Kidney tubule cell (primary cell): ENCODE results near the gene HSPB3.
"Not testable (repeated sequence)": the region's sequence is repeated elsewhere in the genome, so short reads cannot be mapped to it uniquely, and the experiment has no call there.

ENCODE experiments used
- DNase-seq: peaks from one replicate; pipeline ENCODE4 v3.0.0-alpha.2; 2018; ENCODE audit warnings: low spot score

Gene HSPB3, protein sequence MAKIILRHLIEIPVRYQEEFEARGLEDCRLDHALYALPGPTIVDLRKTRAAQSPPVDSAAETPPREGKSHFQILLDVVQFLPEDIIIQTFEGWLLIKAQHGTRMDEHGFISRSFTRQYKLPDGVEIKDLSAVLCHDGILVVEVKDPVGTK

DNA sequence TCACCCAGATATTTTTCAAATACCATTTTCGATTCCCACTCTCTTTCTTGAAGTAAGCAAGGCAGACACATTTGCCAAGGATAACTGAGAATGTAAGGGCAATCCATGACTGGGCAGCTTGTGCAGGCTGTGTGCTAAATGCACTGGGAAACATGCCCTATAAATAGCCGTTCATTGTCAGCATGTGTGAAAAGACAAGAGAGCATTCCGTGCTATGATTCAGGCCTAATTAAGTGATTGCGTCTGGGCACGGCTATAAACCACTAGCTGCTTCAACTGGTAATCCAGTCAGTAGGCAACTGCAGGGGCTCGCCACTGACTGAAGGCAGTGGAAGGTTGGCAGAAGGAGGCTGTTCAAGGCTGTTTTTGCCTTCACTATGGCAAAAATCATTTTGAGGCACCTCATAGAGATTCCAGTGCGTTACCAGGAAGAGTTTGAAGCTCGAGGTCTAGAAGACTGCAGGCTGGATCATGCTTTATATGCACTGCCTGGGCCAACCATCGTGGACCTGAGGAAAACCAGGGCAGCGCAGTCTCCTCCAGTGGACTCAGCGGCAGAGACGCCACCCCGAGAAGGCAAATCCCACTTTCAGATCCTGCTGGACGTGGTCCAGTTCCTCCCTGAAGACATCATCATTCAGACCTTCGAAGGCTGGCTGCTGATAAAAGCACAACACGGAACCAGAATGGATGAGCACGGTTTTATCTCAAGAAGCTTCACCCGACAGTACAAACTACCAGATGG, at the start of gene HSPB3:
HSPB3 (plus strand) TSS at position 287 of the 745 bp plus-strand sequence; CDS start at position 378, 91 bp downstream.
- peak; percentile 9 for DNase-seq

DNA sequence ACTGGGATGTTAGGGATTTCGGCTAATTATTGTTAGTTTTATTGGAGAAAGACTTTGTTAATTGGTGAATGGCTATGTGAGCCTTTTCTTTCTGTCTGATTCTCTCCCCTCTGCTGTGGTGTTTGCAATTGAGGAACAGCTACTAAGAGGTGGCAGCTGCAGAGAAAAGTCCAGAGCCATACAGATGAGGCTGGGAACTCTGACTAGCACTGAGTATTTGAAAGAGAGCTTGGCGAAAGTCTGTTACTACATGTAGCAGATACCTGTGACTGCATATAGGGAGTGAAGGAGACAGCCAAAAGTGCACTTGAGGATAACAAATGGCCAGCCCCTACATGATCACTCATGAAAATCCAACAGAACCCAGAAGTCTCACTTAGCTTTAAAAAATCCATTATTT, 44.3 kb upstream of the HSPB3 start:
- no peak for DNase-seq

DNA sequence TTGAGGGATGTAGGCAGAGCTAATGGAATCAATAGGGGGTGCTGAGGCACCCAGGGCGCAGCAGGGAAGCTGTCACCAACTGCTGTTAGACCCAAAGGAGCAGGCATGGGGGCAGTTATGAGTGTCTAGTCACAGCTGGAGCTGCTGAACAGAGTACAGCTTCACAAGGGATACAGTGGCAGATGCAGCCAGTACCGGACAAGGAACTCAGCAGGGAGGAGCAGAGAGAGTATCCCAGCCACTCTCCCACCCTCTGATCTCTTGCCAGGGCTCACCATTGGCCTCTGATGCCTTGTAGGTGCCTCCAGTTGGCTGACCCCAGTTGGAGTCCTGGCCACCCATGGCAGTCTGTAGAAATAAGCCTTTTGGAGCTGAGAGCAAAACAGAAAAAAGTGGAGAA, 42.6 kb upstream of the HSPB3 start:
- DNase-seq: no peak

DNA sequence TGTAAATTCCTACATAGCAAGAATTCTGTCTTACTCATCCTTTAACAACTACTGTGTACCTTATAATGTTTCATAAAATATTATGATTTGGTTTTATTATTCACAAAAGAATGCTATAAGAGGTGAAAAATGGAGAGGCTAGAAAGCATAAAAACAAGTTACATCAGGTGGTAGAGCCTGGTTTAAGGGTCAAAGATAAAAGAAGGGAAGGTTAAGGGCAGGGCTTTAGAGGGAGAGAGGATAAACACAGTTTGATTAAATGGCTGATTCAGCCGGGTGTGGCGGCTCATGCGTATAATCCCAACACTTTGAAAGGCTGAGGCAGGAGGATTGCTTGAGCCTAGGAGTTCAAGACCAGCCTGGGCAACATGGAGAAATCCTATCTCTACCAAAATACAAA, 40.4 kb upstream of the HSPB3 start:
- DNase-seq: no peak

DNA sequence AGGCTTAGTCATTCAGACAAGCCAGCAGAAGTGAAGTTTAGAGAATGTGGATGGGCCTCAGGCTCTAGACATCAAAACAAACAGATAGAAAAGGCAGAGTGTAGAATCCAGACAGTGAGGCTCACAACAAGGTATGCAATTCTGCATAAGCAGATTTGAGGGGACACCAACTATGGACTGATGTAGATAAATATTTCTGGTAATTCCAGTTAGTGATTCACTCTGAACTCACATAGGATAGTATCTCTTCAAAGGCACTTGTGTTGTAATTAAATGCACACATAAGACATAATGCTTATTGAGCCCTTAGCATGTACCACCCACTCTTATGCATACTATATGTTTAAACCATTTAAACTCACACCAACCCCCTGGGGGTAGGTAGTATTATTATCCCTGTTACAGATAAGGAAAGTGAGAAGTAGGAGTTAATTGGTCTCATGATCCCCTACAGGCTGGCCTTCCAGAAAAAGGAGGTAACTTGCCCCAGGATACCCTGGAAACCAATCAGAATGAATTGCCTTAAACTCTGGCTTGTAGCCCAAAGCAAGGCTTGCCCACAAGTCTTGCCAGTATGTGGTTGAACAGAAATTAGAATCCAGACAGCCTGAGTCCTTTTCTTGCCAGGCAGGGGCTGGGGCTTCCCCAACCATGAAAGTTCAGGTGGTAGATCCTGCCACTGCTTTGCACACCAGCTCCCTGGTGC, 39.5 kb upstream of the HSPB3 start:
- DNase-seq: peak; percentile 28

DNA sequence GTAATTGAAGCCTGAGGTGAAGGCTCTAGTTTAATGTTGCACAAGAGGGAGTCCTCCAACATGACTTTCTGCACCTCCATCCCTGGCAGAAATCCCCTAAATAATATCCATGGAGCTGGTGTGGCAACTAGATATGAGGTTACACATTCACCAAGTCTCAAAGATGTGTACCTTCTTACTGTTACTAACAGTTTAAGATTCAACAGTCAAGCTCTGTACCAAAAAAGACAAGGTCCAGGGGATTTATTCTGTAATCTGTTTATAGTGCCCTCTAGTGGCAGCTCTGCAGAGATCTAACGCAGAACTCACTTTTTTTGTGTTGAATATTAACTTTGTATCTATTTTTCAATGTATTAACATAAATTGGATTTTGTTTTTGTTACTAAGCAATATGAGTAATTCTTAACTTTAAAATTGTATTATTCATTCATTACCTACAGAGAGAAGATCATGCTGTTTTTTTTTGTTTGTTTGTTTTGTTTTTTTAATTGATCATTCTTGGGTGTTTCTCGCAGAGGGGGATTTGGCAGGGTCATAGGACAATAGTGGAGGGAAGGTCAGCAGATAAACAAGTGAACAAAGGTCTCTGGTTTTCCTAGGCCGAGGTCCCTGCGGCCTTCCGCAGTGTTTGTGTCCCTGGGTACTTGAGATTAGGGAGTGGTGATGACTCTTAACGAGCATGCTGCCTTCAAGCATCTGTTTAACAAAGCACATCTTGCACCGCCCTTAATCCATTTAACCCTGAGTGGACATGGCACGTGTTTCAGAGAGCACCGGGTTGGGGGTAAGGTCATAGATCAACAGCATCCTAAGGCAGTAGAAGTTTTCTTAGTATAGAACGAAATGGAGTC, 35.7 kb upstream of the HSPB3 start:
- peak; percentile 58 for DNase-seq

DNA sequence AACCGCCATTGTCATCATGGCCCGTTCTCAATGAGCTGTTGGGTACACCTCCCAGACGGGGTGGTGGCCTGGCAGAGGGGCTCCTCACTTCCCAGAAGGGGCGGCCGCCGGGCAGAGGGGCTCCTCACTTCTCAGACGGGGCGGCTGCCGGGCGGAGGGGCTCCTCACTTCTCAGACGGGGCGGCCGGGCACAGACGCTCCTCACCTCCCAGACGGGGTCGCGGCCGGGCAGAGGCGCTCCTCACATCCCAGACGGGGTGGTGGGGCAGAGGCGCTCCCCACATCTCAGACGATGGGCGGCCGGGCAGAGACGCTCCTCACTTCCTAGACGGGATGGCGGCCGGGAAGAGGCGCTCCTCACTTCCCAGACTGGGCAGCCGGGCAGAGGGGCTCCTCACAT, 35.0 kb upstream of the HSPB3 start:
- DNase-seq: not testable (repeated sequence)

DNA sequence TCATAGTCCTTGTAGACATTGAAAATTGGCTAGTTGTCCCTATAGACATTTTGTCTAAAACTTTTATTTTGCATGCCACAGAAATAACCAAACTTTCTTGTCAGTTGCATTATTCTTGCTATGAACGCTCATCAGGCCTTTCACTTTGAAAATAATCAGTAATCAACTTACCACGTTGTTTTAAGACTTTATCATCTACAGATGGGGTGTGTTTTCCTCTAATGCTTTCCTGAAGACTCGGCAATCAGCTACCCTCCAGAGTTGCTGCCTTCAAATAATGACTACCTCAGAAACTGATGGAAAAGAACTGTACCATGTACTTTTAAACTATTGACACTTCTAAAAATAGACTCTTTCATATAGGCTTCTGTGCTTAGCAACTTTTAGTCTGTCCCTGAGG, 33.5 kb upstream of the HSPB3 start:
- no peak for DNase-seq

DNA sequence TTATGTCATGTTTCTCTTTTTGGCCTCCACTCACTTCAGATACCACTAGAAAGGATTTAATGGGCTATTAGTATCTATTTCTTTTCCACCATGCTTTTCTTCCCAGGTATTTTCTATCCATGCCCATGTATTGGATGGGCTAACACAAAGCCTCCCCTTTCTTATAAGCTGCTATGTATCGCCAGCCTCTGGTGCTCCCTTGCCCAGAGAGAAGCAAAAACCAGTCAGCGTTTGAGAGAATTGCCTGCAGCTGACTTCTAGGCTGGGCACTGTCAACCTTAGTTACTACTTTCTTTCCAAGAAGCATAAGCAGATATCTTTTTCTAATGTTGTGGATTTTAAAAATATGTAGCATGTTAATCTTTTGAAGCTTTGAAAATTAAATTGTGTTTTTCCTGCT, 30.2 kb upstream of the HSPB3 start:
- DNase-seq: no peak

DNA sequence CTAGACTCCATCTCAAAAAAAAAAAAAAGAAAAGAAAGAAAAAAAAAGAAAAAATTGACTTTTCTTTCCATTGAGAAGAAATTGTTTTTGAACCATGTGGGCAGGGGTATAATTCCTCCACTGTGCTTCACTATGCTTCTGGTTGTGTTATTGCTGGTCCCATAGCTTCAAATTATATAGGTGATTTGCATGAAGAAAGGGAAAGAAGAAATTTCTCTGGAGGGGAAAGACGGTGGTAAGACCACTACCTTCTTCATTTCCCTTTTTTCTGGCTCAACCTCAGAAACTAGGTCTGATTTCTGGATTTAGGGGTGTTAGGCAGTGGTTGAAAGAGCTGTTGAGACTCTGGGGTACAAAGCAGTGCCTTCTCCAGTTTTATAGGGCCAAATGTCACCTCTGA, 29.3 kb upstream of the HSPB3 start:
- no peak for DNase-seq

DNA sequence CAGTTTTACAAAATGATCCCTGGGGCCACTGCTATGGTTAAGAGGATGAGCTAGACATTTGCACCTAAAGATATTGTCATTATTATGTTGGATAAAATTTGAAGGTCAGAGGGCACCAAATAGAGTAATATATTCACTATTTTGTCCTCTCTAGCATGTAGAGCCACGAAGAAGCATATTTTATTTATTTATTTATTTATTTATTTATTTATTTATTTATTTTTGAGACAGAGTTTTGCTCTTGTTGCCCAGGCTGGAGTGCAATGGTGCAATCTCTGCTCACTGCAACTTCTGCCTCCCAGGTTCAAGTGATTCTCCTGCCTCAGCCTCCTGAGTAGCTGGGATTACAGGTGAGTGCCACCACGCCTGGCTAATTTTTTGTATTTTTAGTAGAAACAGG, 20.8 kb upstream of the HSPB3 start:
- DNase-seq: not testable (repeated sequence)

DNA sequence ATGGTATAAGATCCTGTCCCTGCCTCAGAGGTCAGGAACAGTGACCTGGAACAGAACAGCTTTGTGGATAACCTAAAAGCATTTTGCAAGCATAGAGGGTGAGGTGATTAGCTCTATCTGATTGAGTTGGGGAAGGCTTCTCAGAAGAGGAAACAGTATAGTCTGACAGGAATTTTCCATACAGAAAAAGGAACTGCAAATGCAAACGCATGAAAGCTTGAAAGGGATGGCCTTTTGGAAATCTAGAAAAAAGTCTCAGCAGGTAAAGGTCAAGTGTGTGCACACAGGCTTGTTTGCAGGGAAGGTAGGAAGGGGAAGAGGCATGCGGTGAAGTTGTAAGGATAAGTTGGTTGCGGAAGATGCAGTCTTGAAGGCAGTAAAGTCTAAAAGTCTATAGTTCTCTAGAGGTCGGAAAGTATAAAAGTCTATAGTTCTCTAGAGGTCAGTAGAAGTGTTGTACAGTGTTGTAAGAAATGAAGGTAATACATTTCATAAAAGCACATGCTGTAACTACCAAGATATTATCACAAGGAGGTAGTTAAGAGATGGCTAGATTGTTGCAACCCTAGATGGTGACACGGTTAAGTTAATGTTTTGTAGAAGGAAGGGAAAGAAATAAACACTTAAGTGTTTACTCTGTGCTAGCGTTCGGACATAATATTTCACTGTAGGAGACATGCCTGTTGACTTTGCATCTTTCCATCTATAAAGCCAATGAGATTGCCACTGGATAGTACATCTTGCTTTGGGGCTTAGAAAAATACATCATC, 16.7 kb upstream of the HSPB3 start:
- DNase-seq: no peak

DNA sequence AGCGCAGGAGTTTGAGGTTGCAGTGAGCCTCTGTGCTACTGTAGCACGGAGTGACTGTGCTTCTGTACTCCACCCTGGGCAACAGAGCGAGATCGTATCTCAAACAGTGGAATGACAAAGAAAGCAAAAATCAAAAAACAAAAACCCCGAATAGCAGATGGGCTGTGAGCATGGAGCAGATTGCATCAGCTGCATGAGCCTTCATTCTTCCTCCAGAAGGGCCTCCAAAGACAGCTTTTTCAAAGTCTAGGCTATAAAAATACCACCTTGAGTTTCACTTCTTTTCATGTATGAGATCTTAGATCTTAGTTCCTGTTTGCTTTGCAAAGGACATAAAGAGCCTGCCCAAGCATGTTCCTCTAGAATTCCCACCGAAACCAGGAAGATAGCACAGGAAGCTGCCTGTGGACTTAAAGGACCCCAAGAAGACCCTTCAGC, 15.0 kb upstream of the HSPB3 start:
- no peak for DNase-seq

DNA sequence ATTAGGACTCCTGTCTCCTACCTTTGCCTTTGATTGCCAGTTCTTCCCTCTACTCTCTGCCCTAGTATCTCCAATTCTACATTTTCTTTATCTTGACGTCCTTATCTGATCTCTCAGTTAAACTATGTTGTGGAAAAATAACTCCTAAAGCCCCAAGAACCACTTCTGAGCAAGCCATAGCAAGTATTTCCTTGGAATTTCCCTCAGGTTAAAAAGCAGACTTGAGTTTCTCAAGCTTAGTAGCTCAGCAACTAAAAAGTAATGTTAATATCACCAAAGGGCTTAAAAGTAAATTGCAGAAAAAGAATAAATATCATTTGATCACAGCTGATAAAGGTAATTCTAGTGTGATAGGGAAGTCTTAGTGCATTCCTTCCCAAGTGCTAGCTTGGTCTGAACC, 13.2 kb upstream of the HSPB3 start:
- DNase-seq: no peak

DNA sequence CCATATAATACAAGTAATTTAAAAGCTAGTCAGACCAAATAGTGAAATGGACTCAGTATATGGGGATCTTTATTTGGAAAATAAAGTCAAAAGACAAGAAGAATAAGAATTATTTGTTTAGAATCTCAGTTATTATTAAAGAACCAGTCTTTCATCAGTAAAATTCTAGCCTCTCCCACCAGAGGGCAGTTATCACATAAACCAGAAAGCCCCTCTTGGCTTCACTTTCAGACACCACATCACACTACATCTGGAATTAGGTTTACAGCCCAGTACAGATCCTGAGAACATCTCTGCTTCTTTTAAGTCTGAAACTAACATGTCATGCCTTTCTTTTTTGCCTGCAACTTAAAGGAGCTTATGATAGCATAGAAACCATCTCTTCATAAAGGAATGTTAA, 12.2 kb upstream of the HSPB3 start:
- no peak for DNase-seq

DNA sequence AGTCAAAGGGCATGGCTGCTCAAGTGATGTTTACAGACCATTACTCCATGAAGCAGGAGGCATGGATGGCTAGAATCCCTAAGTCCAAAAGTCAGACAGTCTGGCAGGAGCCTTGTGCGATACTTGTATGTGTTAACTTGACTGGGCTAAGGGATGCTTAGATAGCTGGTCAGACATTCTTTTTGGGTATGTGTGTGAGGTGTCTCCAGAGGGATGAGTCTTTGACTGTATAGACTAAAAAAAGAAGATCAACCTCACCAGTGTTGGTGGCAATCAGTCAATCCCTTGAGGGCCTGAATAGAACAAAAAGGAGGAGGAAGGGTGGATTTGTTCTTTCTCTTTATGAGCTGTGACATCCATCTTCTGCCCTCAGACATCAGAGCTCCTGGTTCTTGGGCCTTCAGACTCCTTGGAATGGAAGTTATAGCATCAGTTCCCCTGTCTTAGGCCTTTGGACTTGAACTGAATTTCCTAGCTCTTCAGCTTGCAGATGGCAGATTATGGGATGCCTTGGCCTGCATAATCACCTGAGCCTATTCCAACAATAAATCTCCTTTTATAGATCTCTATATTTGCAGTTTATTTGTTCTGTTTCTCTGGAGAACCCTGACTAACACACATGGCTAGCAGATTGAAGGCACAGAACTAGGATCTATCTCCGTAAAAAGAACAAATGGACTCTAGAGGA, 9.7 kb upstream of the HSPB3 start:
- DNase-seq: no peak

DNA sequence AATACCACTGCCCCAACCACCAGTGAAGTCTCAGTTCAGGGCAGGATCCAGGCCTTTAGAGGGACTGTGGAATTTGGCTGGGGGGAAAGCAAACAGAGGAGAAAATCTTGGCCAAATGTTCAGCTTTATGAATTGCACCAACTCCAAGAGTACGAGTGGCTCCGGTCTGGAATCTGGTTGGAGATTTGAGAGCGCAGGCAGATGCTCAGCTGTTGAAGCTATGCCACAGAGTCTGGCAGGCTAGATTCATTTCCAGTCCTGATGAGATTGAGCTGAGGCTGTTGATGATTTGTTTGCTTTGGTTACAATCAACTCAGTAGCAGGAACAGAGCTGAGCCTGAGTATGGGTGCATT, 9.1 kb upstream of the HSPB3 start:
- no peak for DNase-seq

DNA sequence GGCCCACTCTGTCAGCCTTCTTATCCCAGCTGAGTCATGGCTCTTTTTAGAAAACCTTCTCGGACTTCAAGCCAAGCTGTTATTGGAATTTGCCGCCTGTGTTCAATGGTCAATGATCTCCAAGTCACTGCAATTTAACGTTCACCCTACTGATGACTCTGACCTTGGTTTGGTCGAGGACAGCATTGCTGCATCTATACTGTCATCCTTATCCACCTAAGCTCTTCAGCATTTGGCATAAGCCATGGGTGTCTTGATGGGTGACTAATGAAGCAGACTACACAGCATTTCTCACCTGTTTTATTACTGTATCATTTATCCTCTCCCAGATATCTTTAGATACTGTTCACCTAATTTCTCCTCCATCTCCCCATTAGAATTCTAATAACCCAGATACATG, 5.6 kb upstream of the HSPB3 start:
- DNase-seq: no peak

DNA sequence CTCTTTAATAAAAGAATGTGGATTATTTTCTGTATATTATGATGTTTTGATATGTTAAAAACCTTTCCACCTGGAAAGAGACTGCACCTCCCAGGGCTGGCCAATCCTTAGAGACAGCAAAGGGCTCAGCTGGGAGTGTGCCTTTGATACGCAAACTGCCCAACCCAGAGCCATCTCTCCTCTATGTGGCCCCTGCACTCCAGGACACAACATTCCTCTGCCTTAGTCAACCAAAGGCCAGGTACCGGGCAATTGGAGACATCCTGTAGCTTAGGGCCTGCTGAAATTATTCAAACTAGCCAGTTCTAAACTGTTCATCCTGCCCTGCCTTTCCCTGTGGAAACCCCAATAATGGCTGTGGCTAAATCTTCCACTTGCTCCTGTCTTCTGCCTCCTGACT, 5.0 kb upstream of the HSPB3 start:
- DNase-seq: no peak

DNA sequence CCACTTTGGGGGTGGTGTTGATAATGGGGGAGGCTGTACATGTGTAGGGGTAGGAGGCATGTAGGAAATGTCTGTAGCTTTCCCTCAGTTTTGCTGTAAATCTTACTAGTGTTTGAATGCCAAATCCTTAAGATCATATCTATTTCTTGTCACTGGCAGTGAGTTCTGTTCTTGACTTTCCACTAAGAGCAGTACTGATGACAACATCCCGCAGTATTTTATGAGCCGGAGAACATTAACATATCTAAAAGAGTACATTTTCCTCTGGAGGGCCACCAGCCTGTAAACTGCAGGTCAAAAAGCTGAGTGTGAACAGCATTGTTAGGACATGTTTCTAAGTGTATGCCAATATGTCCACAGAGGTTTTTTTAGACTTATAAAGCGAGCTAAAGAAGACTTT, 2.5 kb upstream of the HSPB3 start:
- no peak for DNase-seq

DNA sequence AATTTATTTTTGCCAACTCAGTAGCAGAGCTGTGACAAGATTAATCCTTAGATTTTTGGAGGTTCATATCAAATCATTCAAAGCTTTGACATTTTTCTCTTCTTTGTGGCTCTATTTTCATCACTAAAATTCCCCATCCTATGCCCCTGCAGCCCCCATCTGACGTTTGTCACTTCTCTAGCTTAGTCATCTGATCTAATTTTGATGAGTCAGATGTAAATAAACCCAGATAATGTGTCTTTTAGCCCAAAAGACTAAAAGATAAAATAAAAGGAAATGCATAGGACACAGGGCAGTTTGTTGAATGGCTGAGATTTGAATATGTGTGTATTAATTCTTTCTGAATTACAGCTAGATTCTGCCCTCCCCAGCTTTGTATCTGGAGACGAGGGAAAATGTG, 897 bp upstream of the HSPB3 start:
- no peak for DNase-seq
